GM21619 (cell line): ENCODE measurements around the gene KRTAP10-4.
"Not testable (repeated sequence)": the region's sequence is repeated elsewhere in the genome, so short reads cannot be mapped to it uniquely, and the experiment has no call there.

Source experiments
- ATAC-seq: cut with Tn5 transposase; IDR thresholded peaks from one replicate; pipeline ENCODE4 v1.9.1; 2021; ENCODE audit not compliant: unreplicated experiment

Gene KRTAP10-4

GRCh38 chr21:44556879-44557278, 16.6 kb upstream of the KRTAP10-4 start:
- no peak for ATAC-seq

DNA sequence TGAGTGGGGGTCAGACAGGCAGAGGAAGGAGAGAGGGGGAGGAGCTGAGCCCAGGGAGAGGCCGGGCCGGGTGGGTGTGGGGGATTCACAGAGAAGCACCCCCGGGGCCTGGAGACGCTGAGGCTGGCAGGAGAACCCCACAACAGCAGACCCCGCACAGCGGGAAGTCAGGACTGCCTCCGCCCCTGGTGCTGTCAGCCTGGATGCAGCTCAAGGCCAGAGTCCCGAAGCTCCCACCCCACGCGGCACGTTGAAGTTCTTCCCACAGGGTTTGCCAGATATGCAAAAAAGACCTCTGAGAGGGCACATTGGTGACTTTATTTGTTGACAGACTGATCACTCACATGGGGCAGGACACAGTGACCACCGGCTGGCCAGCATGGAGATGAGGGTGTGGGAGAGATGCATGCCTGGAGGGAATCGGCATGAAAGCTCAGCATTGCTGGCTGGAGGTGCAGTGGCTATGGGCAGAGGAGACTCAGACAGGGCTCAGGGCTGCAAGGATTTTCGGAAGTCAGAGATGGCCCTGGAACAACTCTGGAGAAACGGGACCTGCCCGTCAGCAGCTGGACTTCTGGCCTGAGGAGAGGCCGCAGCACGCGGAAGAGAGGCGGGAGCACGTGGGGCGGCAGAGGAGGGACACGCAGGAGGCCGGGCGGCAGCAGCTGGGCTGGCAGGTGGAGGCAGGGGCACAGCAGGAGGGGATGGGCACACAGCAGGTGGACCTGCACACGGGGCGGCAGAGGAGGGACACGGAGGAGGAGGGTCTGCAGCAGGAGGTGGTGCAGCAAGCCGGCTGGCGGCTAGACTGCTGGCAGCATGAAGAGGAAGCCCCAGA, 15.8 kb upstream of the KRTAP10-4 start:
- no peak for ATAC-seq

DNA sequence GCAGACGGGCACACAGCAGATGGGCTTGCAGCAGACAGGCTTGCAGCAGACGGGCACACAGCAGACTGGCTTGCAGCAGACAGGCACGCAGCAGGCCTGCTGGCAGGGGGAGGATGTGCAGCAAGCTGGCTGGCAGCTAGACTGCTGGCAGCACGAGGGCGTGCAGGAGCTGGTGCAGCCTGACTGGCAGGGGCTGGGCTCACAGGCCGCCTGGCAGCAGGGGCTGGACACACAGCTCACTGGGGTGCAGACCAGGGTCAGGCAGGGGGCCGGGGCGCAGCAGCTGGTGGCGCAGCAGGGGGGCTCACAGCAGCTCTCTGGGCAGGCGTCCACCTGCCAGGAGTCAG, 15.2 kb upstream of the KRTAP10-4 start:
- not testable (repeated sequence) for ATAC-seq

DNA sequence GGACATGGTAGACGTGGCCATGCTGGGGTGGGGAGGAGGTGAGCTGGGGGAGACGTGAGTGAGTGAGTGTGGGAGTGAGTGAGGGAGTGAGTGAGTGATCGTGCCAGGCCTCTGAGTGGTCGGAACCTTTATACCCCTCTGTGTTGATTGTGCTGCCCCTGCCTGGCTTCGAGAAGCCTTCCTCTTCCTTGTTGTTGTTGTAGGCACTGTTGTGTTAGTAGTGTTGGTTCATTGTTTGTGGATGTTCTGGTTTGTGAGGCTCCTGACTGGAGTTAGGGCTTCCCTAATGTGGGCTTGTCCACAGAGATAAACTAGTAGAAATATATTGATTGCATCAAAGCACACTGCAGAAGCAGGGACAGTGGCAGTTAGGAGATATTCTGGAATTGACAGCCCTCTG, 14.8 kb upstream of the KRTAP10-4 start, which contains the start of gene KRTAP10-3:
Gene KRTAP10-3 (minus strand): TSS at position 101 of the 400 bp plus-strand sequence. CDS start 80 bp downstream, at position 21.
- ATAC-seq: no peak

DNA sequence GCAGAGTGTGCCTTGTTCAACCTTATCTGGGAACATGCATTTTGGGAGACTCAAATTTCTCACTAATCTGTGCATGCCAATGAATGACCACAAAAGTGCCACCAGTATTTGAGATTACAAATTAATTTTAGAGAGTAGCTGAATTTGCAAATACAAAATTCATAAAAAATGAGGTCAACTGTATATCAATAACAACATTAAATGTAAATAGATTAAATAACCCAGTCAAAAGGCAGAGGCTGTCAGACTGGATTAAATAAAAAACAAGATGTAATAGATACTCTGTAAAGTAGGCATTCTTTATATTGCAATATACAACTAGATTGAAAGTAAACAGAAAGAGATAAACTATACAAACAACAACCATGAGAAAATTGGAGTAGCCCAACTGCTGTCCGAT, 9.4 kb upstream of the KRTAP10-4 start:
- no peak for ATAC-seq

DNA sequence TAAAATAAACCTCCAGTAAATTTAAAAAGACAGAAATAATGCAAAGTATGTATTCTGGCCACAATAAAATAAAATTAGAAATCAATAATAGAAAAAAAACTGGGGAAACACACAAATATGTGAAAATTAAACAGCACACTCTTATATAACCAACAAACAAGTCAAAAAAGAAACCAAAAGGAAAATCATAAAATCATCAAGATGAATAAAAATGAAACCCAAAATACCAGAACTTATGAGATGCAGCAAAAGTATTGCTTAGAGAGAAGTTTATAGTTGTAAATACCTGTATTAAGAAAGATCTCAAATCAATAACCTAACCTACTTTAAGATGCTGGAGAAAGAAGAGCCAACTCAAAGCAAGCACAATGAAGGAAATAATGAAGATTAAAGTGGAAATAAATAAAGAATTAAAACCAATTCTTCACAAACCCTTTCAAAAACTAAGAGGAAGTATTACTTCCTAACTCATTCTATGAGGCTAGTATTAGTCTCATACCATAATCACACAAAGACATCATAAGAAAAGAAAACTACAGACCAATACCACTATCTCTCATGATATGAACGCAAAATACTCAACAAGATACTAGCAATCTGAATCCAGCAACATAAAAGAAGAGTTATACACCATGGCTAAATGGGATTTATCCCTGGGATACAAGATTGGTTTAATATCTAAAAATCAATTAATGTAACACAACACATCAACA, 8.5 kb upstream of the KRTAP10-4 start:
- ATAC-seq: no peak

DNA sequence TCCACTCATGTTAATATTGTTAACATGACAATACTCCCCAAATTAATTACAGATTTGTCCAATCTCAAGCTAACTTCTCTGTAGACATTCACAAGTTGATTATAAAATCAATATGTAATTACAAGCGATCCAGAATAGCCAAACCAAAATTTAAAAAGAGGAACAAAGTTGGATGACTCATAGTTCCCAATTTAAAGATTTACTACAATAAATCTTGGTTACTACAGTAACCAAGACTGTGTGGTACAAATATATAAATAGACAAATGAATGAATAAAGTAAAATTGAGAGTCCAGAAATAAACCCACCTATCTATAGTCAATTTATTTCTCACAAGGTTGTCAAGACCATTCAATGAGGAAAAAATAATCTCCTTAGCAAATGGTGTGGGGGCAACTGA, 7.1 kb upstream of the KRTAP10-4 start:
- no peak for ATAC-seq

DNA sequence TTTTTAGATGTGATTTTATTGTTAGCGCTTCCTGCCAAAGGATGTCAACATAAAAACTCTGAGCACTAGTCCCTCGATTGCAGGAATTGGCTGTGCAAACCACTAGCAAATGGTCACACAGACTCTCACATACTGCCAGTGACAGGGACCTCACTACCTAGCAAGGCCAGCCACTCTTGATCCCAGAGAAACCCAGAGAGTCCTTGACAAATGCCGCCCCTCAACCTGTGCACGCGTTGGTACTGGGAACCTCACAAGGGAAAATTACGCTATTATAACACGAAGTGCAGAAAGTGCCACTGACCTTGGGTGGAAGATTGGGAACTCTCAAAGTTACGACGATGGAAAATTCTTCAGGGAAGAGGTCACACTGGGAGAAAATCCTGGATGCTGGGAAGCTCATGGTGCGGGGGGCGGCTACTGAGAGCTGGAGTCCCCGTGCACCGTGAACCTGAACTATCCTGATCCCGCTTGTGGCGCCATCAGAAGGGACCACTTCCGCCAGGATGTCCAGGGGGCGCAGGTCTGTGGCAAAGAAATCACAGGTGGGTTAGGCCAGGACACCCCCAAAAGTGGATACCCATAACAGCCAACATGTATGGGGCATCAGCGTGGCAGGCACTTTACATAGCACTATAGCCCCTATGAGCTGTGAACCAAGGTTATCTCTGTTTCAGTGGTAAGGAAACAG, 5.9 kb upstream of the KRTAP10-4 start:
- ATAC-seq: no peak

DNA sequence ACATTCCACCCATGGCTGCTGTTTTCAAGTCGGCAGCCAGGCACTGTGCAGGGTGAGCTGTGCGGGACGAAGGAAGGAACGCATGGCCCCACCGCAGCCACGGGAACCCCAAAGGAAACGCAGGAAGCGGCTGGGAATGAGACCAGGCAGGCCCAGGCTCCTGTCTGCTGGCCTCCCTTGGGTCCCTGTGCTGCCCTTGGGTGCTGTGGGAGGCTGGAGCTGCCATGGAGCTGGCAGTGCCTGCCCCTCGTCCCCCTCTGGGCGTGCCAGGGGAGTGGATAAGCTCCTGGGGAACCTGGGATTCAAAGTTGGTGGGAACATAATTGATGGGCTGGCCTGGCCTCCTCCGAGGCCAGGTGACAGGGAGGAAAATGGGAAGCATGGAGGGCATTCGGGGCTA, 5.3 kb upstream of the KRTAP10-4 start:
- ATAC-seq: no peak

DNA sequence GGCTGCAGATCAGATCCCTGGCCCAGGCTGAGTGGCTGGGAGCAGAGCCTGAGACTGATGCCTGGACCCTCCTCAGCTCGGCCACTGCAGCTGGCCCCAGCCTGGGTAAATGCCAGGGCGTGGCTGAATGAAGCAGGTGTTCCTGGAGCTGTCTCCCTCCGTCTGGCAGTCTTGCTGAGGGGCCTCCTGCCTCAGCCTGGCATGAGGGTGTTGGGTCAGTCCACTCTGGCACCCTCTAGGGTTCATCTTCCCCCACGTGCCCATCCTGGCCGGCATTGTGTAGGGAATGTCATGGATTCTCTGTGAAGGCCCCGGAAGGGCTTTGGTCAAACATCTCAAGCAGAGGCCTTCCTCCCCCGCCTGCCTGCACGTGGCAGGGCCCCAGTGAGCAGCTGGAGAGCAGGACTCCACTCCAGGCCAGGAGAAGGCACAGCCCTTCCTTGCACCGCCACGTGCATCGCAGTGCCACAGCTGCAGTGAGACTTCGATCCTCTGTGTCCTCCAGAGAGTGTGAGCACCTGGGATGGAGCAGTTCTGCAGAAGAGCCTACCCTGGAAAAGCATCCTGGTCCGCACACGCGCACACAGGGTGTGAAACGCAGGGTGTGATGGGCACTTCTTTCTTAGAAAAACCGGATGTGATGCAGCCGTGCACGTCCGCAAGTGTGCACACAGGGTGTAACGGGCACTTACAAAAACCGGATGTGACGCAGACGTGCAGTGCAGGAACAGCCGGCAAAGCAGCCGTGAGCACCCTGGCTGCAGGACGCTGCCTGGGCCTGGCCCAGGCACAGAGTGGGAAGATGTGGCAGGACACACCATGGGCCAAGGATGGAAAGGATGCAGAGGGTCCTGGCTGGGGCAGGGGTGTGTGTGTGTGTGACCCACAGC, 4.6 kb upstream of the KRTAP10-4 start:
- ATAC-seq: no peak

GRCh38 chr21:44569861-44570517, 3.5 kb upstream of the KRTAP10-4 start:
- no peak for ATAC-seq

DNA sequence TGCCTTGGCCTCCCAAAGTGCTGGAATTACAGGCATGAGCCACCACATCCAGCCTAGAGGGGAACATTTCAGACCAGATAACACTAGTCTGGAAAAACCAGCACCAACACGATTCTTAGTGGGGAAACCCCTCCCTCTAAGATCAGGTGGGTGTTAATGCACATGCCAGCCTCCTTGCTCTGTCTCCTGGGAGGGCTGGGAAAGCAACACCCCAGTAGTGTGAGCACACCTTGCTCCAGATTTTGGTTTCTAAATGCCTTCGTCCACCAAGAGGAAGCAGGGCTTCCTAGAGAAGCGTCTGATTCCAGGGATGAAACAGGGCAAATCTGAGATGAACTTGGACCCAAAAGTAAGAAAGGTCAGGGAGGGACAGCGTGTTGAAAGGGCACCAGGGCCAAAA, 2.2 kb upstream of the KRTAP10-4 start:
- ATAC-seq: no peak

DNA sequence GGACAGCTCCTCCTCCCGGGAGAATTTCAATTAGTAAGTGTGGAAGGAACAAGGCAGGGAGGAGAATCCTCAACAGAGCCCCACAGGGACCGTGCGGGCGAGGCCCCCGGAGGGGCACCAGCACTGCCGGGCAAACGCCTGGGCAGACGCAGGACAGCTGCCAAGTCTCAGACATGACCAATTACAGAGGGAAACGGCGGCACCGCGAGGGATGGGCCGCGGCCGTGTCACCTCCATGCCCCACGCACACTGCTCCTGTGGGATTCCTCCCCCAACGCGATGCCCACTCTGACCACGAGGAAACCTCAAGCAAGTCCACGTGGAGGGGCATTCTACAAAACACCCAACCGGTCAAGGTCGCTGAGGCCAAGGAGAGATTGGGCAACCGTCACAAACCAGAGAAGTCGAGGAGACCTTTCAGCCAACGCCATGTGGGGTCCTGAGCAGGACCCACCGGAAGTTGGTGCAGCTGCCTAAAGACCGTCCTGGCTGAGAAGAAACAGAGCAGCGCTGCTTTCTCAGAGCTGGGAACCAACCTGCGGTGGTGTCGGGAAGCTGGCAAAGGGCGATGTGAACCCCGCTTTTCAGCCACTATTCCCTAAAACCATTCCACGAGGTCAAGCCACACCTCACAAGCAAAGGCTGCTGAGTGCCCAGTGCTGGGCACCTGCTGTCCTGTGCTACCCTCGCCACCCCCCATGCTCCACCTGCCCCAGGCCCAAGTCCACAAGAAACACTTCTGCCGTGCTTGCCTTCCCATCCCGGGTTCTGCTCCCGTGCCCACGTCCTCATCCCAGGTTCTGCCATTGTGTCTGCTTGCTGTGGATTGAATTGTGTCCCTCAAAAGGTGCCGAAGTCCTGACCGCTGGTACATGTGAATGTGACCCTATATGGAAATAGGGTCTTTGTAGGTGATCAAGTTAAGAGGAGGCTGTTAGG, 1.4 kb upstream of the KRTAP10-4 start:
- ATAC-seq: no peak

DNA sequence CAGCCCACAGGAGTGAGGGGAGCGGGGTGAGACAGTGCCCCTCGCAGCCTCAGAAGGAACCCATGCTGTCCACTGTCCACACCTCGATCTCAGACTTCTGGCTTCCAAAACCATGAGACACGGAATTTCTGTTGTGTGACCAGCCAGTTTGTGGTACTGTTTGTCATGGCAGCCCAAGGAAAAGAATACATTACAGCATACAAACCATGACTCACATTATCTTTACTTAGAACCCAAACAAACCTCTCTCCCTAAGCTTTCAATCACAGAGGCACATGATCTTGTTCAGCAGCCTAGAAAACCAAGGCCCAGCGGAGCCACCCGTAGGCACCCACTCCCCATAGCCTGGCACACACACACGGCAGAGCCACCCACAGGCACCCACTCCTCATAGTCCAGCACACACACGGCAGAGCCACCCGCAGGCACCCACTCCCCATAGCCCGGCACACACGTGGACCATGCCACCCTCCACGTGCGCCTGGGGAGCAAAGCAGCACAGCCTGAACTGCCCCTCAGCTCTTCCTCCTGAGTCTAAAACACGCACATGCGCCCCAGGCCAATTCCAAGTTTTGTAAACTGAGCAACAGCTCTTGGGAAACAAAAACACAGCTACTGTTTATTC, 458 bp upstream of the KRTAP10-4 start:
- ATAC-seq: no peak

DNA sequence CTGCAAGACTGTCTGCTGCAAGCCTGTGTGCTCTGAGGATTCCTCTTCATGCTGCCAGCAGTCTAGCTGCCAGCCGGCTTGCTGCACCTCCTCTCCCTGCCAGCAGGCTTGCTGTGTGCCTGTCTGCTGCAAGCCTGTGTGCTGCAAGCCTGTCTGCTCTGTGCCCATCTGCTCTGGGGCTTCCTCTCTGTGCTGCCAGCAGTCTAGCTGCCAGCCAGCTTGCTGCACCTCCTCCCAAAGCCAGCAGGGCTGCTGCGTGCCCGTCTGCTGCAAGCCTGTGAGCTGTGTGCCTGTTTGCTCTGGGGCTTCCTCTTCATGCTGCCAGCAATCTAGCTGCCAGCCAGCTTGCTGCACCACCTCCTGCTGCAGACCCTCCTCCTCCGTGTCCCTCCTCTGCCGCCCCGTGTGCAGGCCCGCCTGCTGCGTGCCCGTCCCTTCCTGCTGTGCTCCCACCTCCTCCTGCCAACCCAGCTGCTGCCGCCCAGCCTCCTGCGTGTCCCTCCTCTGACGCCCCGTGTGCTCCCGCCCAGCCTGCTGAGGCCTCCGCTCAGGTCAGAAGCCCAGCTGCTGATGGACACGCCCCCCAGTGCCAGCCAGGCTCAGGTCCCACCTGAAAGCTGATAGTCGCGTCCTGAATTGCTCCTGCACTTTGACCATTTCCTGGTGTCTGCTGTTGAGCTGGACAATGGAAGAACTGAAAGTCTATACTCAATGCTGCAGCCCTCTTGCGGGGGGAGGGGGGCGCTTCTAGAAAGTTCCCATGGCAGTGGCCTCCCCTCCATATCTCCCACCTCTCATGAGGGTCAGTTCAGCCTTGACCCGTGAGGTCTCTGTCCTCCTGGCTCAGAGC, 1.2 kb downstream of the KRTAP10-4 start:
- ATAC-seq: no peak

- ATAC-seq: no peak
Measured at GRCh38 chr21:44575307-44576024, 1.9 kb downstream of the KRTAP10-4 start.

DNA sequence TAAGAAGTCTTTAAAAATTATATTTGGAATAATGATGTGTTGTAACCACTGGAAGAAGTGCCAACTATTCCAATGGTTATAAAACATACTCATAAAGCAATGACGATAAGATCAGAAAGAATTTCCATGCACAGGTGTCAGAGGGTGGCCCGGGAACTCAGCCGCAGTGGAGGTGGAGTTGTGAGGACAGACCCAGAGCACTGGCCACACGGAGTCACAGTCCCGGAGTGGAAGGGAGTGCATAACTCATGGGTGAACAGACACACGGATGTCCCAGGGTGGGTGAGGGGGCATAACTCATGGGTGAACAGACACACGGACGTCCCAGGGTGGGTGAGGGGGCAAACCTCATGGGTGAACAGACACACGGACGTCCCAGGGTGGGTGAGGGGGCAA, 2.5 kb downstream of the KRTAP10-4 start:
- ATAC-seq: no peak
